GM21723 (cell line): Measurements from ENCODE around the gene NAPEPLD.
"Not testable (repeated sequence)": the region's sequence is repeated elsewhere in the genome, so short reads cannot be mapped to it uniquely, and the experiment has no call there.

ENCODE experiments used
- ATAC-seq: cut with Tn5 transposase; IDR thresholded peaks from one replicate; pipeline ENCODE4 v1.9.1; 2021; ENCODE audit warnings: mild to moderate bottlenecking, moderate library complexity; ENCODE audit not compliant: unreplicated experiment

The NAPEPLD gene

DNA sequence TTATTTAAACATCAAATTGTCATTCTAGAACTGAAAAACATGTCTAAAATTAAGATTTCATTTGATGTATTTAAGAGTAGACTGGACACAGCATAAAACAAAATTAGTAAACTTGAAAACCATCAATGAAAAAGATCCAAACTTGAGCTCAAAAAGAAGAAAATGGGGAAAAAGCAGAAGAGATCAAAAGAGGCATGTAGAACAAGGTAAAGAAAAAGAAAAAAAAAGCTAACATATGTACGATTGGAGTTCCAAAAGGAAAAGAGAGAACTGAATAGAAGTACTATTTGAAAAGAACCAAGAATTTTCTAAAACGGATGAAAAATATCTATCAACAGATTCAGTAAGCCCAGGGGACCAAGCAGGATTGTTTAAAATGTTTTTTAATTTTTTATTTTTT is 77.9 kb downstream of the NAPEPLD start:
- ATAC-seq: no peak

DNA sequence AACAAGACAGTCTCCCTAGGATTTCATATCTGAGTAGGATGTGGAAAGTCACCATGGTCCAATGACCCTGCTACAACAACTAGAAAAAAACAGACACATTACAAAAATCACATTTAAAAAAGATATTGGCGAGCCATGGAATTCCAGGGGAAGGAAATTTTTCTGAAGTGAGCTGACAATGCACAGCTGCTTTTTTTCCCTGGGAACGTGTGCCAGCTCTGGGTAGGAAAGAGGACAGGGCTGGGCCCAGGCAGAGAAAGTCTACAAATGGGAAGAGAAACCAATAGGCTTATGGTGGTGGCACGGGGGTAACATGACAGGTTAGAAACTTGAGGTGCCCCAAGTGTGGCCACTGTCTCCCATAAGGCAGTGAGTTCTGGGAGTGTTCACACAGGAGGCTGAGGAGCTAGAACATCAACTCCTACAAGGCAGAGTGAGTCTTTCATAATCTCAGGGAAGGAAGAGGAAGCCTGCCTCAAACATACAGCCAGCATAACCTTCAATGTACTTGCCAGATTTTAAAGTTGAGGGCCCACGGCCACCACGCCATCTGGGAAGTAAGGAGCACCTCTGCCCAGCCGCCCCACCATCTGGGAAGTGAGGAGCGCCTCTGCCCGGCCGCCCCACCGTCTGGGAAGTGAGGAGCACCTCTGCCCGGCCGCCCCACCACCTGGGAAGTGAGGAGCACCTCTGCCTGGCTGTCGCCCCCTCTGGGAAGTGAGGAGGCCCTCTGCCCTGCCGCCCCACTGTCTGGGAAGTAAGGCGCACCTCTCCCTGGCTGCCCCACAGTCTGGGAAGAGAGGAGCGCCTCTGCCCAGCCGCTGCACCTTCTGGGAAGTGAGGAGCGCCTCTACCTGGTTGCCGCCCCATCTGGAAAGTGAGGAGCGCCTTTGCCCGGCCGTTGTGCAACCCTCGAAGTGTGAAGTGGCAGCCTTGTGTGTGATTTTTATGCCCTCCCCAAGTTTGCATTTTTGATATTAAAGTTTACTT is 80.2 kb downstream of the NAPEPLD start:
- no peak for ATAC-seq

DNA sequence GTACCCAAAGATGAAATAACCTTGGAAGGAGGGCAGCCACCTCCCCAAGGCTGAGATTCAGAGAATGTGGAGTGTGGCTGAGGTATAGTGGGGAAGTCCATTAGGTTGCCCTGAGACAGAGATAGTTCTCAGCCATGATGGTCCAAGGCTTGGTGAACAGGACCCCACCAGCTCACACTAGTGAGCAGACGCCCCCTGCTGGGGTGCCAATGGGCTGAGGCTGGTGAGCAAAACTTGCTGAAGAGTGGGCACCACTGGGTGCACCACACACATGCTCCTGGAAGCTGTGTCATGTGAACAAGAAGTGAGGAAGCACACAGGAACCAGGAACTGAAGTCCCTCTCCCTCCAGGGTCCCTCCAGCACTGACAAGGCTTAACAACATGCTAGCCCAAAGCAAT is 83.2 kb downstream of the NAPEPLD start:
- no peak for ATAC-seq

DNA sequence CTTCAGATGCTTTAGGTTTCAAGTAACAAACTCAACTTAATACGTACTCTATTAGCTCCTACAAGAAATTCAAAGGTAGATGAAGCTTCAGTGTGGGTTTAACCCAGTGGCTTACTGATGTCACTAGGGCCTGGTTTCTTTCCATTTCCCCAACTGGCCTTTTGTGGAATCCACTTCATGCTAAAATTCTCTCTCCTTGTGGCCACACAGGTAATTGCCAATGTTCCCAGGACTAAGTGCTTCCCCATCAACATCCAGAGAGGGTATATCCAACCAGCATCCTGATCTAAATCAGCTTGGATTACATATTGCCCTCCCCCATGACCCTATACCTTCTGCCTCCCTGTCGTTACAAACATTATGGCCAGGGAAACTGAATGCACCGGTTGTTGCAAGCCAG is 85.0 kb downstream of the NAPEPLD start:
- ATAC-seq: no peak

- ATAC-seq: no peak
Observed at GRCh38 chr7:103059471-103059870, 89.4 kb downstream of the NAPEPLD start.

- no peak for ATAC-seq
Observed at GRCh38 chr7:103058122-103058521, 90.8 kb downstream of the NAPEPLD start.

DNA sequence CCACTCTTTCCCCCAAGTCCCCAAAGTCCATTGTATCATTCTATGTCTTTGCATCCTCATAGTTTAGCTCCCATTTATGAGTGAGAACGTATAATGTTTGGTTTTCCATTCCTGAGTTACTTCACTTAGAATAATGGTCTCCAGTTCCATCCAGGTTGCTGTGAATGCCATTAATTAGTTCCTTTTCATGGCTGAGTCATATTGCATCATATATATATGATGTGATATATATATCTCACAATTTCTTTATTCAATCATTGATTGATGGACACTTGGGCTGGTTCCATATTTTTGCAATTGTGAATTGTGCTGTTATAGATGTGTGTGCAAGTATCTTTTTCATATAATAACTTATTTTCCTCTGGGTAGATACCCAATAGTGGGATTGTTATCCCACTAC is 92.9 kb downstream of the NAPEPLD start:
- not testable (repeated sequence) for ATAC-seq

DNA sequence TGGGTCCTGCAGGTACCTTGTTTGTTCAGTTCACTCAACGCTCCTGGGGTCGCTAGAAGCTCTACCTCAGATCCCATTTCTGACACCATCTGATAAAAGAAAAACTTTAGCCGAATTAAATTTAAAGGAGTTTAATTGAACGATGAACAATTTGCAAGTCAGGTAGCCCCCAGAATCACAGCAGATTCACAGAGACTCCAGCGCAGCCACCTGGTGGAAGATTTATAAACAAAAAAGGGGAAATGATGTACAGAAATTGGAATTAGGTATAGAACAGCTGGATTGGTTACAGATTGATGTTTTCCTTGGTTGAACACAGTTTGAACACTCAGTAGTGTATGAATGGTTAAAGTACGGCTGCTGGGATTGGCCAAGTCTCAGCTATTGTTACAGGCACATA is 97.4 kb downstream of the NAPEPLD start:
- ATAC-seq: no peak
